Transverse colon (tissue), 4 donors: Measurements from ENCODE around the gene RCN1. TPM values are rescaled to one million over a fixed set of nuclear protein-coding genes. Genes with fewer than 3 reads are reported as not detected.

Experiments
- DNase-seq: peaks from one replicate; pipeline ENCODE4 v3.0.0-alpha.2; 2019
- H3K27ac ChIP-seq, 4 donors: fragments of 200-600 bp; sonication (generic); 2 replicates each; pipeline ENCODE4 v1.5.1; 2016 to 2018; ENCODE audit warnings: inconsistent platforms in 4 of 4
- H3K27me3 ChIP-seq: fragments of 200-600 bp; sonication (generic); 2 replicates; pipeline ENCODE4 v1.5.1; 2017; ENCODE audit warnings: inconsistent platforms
- H3K36me3 ChIP-seq, 4 donors: fragments of 200-600 bp; sonication (generic); 2 replicates each; pipeline ENCODE4 v1.5.1; 2017 to 2019; ENCODE audit warnings: inconsistent platforms in 4 of 4
- H3K4me1 ChIP-seq, 4 donors: fragments of 200-600 bp; sonication (generic); 2 replicates each; pipeline ENCODE4 v1.5.1; 2017 to 2020; ENCODE audit warnings: inconsistent platforms in 4 of 4
- H3K4me3 ChIP-seq, 4 donors: fragments of 200-600 bp; sonication (generic); 1 replicate in 1 of 4; 2 replicates in 3 of 4; pipeline versions ENCODE4 v1.5.1 to v1.6.1; 2017 to 2019; ENCODE audit warnings: inconsistent platforms in 4 of 4
- H3K9me3 ChIP-seq, 2 donors: fragments of 200-600 bp; sonication (generic); 2 replicates each; pipeline ENCODE4 v1.5.1; 2017 to 2019; ENCODE audit warnings: inconsistent platforms in 2 of 2
- EP300 ChIP-seq: sonication (generic); formaldehyde crosslinking; IDR thresholded peaks from one replicate; pipeline ENCODE4 v1.6.1; 2017; ENCODE audit warnings: antibody characterized with exemption, low read depth
- POLR2A ChIP-seq: fragments of 450-650 bp; IDR thresholded peaks from one replicate; pipeline ENCODE4 v1.6.1; 2016; ENCODE audit warnings: antibody characterized with exemption, mild to moderate bottlenecking, moderate library complexity
- POLR2AphosphoS5 ChIP-seq, 3 donors: sonication (generic); formaldehyde crosslinking; IDR thresholded peaks; one replicate each; pipeline ENCODE4 v1.6.1; 2016; ENCODE audit warnings: antibody characterized with exemption in 3 of 3
- WGBS, 2 donors: methylation state at CpG; one replicate each; pipeline ENCODE4 v1.1.5; 2018; ENCODE audit warnings: low coverage in 1 of 2; 5-methylcytosine and 5-hydroxymethylcytosine counted together
- in situ Hi-C, 4 donors: fragments of 200-750 bp; cut with MboI; loops; one replicate each; pipeline versions ENCODE4 v1.15.0 to v1.15.1; 2017; ENCODE audit warnings: low sequenced_read_pairs in 3 of 4, low pct_ligation_motif_present in 1 of 4, low pct_unique_long_range_greater_than_20kb in 1 of 4
- intact Hi-C: fragments of 100-400 bp; cut with DNase I; formaldehyde crosslinking; loops from one replicate; pipeline ENCODE4 v1.15.1; 2023; ENCODE audit warnings: low total_unique reads
- total RNA-seq, 4 donors: library from RNA; depleted of rRNA; stranded (reverse); fragments of >200 nt; gene quantifications; one replicate each; pipeline ENCODE4 v1.1.0, GENCODE V29; 2016
- TF ChIP-seq, protein P1 (sequence below), 5 experiments: fragments of 200-600 bp in 3 of 5; fragments of 450-650 bp in 2 of 5; sonication (generic) in 3 of 5; IDR thresholded peaks; 1 replicate in 2 of 5; 2 replicates in 3 of 5; pipeline ENCODE4 v1.5.1; 2016 to 2017; ENCODE audit warnings: antibody characterized with exemption in 5 of 5, inconsistent platforms in 3 of 5, mild to moderate bottlenecking in 2 of 5, moderate library complexity in 1 of 5

Gene RCN1
- total RNA-seq, 4 donors from 2014 or later = 3.4 to 32.4 (median 28.8) TPM

DNA sequence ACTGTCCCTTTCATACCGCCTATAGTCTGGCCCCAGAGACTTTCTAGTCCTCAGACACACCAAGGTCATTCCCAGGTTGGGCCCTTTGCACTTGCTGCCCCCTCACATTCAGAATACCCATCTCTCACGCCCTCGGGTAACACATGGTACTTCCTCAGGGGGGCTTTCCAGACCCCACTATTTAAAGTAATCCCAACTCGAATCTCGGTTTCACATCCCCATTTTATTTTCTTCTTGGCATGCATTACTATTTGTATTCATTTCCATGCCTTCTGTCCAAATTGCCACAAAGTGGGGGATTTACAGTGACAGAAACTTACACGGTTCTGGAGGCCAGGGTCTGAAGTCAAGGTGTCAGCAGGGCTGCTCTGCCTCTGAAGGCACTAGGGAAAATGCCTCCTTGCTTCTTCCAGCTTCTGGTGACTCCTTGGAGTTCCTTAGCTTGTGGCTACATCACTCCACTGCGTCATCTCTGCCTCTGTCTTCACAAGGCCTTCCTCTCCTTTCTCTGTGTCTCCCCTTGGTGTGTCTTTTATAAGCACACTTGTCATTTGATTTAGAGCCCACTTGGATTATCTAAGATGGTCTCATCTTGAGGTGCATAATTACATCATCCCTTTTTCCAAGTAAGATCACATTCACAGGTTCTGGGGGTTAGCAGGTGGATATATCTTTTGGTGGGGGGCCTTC lies 15.1 kb downstream of the RCN1 start:
- intact Hi-C loops (loop anchor here (5.0 kb wide), 1 partner anchor 1379 kb away; no protein-coding TSS in a partner anchor), in situ Hi-C loops (no loop called here)
- H3K4me1 ChIP-seq = no peaks in the 10 kb centered on the region
- no peak for DNase-seq
- no peaks in the 10 kb centered on the region for H3K9me3 ChIP-seq
- peaks cover 0 to 7% (median 0%) of the 10 kb centered on the region in 4 donors for H3K36me3 ChIP-seq
- H3K4me3 ChIP-seq = no peak overlapping the region
- no peaks in the 10 kb centered on the region for H3K27me3 ChIP-seq
- 74 to 77% methylated on average over 5 to 7 of the region's 7 CpGs for WGBS, 2 donors
- H3K27ac ChIP-seq = no peak overlapping the region
- no peak for TF ChIP-seq POLR2A
- no peak for TF ChIP-seq EP300
- TF ChIP-seq, protein P1, sequence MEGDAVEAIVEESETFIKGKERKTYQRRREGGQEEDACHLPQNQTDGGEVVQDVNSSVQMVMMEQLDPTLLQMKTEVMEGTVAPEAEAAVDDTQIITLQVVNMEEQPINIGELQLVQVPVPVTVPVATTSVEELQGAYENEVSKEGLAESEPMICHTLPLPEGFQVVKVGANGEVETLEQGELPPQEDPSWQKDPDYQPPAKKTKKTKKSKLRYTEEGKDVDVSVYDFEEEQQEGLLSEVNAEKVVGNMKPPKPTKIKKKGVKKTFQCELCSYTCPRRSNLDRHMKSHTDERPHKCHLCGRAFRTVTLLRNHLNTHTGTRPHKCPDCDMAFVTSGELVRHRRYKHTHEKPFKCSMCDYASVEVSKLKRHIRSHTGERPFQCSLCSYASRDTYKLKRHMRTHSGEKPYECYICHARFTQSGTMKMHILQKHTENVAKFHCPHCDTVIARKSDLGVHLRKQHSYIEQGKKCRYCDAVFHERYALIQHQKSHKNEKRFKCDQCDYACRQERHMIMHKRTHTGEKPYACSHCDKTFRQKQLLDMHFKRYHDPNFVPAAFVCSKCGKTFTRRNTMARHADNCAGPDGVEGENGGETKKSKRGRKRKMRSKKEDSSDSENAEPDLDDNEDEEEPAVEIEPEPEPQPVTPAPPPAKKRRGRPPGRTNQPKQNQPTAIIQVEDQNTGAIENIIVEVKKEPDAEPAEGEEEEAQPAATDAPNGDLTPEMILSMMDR (IDR thresholded peaks at IDR 0.05) = no peak
- TF ChIP-seq POLR2AphosphoS5 (IDR thresholded peaks at IDR 0.05) = no peak

DNA sequence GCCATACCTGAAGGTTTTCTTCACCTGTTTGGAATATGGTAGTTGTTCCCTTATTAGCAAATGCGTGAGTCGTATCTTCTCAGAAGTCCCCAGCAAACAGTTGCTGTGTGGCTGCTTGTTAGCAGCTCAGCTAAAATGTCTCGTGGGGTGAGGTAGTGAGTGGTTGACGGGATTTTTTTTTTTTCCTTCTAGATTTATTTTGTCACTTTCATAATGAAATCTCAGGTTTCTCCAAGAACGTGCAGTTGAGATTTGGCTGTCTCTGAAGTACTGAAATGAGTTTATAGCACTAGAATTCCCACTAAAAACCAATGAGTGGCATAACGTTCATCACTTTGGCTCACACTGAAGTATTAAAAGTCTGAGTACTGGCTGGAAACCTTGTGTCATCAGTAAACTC lies 16.8 kb downstream of the RCN1 start:
- no peak for DNase-seq
- intact Hi-C loops = loop anchor here (5.0 kb wide), 1 partner anchor 1380 kb away; no protein-coding TSS in a partner anchor
- H3K27me3 ChIP-seq = no peaks in the 10 kb centered on the region
- no peak overlapping the region for H3K27ac ChIP-seq
- H3K4me3 ChIP-seq = no peak overlapping the region
- in situ Hi-C loops = no loop called here
- 74 to 81% methylated on average over 5 to 6 of the region's 6 CpGs for WGBS, 2 donors
- H3K36me3 ChIP-seq = no peaks in the 10 kb centered on the region
- H3K4me1 ChIP-seq = no peaks in the 10 kb centered on the region
- no peaks in the 10 kb centered on the region for H3K9me3 ChIP-seq
- no peak for TF ChIP-seq EP300
- no peak for TF ChIP-seq POLR2AphosphoS5 (IDR thresholded peaks at IDR 0.05)
- TF ChIP-seq POLR2A = no peak
- TF ChIP-seq, protein P1 (IDR thresholded peaks at IDR 0.05) = no peak

DNA sequence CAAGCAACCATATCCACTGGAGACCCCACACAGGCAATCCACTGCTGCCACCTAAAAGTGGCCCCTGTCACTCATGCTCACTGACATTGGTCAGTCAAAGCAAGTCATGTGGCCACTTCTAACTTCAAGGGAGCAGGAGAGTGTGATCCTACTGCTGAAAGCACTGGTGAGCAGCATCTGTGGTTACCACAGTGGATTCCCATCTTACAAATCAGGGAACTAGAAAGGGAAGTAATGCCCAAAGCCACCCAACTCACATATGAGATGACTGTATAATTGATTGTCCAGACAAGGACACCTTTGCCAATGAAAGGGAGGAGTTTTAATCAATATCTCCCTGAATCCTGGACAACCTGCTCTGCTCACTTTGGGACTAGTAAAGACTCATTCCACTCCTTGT lies 17.7 kb downstream of the RCN1 start:
- in situ Hi-C loops (no loop called here), intact Hi-C loops (loop anchor here (5.0 kb wide), 1 partner anchor 1381 kb away; no protein-coding TSS in a partner anchor)
- Histone ChIP-seq H3K36me3 (no peaks in the 10 kb centered on the region), H3K4me3 (no peak overlapping the region), H3K9me3 (no peaks in the 10 kb centered on the region), H3K27me3 (no peaks in the 10 kb centered on the region), H3K27ac (no peak overlapping the region), H3K4me1 (no peaks in the 10 kb centered on the region)
- TF ChIP-seq POLR2AphosphoS5 (IDR thresholded peaks at IDR 0.05) (no peak), EP300 (no peak), POLR2A (no peak)
- no peak for DNase-seq

DNA sequence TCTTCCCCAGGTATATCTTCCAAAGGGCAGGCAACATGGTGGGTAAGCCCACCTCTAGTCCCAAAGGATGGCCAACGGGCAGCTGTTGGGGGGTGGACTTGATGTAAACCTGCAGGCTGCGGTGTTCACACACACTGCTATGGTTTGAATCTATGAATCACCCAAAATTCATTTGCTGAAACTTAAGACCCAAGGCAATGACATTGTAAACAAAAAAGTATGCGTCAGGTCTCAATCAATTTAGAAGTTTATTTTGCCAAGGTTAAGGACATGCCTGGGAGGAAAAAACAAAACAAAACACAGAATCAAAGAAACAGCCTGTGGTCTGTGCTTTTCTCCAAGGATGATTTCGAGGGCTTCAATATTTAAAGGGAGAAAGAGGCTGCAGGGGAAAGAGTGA lies 18.3 kb downstream of the RCN1 start:
- TF ChIP-seq POLR2AphosphoS5 (IDR thresholded peaks at IDR 0.05) (no peak), EP300 (no peak), POLR2A (no peak)
- TF ChIP-seq, protein P1 (IDR thresholded peaks at IDR 0.05) = no peak
- no peaks in the 10 kb centered on the region for H3K9me3 ChIP-seq
- H3K27me3 ChIP-seq = no peaks in the 10 kb centered on the region
- DNase-seq = no peak
- no peak overlapping the region for H3K27ac ChIP-seq
- no peaks in the 10 kb centered on the region for H3K4me1 ChIP-seq
- in situ Hi-C loops = no loop called here
- no peaks in the 10 kb centered on the region for H3K36me3 ChIP-seq
- 63 to 93% methylated on average over 1 to 4 of the region's 4 CpGs for WGBS, 2 donors
- intact Hi-C loops = loop anchor here (5.0 kb wide), 1 partner anchor 1382 kb away; no protein-coding TSS in a partner anchor
- no peak overlapping the region for H3K4me3 ChIP-seq
